GM18505 (cell line): ENCODE measurements around the gene STK40.
A peak's percentile ranks its signal among the peaks of the same experiment; 100 is the strongest.

Experiments used
- ATAC-seq: cut with Tn5 transposase; IDR thresholded peaks from one replicate; pipeline ENCODE4 v1.9.1; 2021; ENCODE audit not compliant: unreplicated experiment
- POLR2A ChIP-seq: IDR thresholded peaks from 4 replicates; pipeline ENCODE4 v1.6.1; 2011; ENCODE audit warnings: borderline replicate concordance; ENCODE audit not compliant: insufficient read depth, insufficient read length; ENCODE audit errors: extremely low read depth

Gene STK40

DNA sequence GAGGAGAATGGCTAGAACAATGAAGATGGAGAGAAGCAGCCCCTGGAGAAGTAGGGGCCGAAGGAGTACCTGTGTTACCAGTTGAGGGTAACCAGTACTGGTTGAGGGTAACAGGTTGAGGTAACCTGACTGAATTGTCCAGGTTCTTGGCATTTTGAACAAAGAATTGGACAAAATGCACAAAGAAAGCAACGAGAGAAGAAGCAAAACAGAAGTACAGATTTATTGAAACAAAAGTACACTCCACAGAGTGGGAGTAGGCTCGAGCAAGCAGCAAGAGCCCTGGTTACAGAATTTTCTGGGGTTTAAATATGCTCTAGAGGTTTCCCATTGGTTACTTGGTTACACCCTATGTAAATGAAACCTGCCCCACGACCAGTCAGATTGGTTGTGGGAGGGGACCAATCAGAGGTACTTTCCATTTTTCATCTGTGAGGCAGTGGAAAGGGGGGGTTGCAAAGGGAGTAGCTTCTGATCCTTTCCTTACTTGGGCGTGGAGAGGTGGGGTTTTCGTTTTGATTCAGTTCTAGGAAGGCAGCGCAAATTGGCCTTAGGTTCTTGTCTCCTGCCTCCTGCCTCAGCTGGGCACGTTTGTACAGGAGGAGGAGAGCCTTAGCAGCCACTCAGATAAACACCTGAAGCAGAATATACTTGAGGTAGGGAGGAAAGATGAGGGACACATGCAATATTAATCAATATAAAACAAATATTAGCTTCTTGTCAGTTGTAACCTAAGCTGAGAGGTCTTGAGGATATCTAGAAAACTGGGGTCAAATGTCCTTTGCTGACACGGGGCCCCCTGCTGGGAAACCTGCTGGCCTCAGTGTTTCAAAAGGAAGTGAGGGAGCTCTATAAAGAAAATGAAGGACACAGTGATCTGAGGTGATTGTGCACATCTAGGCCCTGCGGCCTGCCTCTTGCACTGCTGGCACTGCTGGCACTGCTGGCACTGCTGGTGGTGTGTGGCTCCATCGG, 26.2 kb upstream of the STK40 start:
- TF ChIP-seq POLR2A, result no peak
- ATAC-seq, result no peak

- TF ChIP-seq POLR2A, result no peak
- no peak for ATAC-seq
Measured at GRCh38 chr1:36408479-36408878, 22.8 kb upstream of the STK40 start.

- TF ChIP-seq POLR2A, result no peak
- no peak for ATAC-seq
Measured at GRCh38 chr1:36406440-36406839, 20.7 kb upstream of the STK40 start.

- ATAC-seq, result no peak
- no peak for TF ChIP-seq POLR2A
Measured at GRCh38 chr1:36402504-36402890, 16.8 kb upstream of the STK40 start.

GRCh38 chr1:36401602-36402503, 16.1 kb upstream of the STK40 start:
- TF ChIP-seq POLR2A, result no peak
- no peak for ATAC-seq

DNA sequence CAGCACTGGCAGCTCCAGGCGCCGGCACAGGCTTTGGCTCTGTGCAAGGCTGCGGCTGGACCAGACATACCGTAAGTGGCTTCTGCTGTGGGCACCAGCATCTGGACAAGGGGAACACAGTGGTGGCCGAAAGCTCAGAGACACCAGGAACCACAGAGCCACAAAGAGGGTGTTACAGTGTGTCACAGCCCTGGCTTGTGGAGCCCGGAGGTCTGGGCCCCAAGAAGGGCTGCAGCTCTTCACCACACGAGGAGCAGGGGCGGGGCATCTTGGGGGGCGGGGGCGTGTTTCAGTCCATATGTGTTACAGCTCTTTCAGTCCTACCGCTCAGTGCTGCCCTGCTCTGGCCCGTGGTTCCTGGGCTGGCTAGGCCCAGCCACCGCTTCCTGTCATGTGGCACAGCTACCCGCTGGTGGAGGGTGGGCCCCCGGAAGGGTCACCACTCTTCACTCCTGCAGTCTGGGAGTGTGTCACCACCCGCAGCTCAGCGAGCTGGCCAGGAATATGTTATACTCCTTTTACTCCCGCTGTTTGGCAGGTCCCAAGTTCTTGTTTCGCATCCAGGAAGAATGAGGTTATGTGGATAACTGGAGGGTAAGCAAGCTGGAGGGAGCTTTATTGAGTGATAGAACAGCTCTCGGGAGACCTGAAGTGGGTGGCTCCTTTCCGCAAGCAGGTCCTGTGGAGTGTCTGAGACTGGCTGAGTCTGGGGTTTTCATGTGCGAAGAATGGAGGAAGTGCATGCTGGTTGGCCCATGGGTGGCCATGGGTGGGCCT, 15.3 kb upstream of the STK40 start:
- no peak for TF ChIP-seq POLR2A
- ATAC-seq, result no peak

DNA sequence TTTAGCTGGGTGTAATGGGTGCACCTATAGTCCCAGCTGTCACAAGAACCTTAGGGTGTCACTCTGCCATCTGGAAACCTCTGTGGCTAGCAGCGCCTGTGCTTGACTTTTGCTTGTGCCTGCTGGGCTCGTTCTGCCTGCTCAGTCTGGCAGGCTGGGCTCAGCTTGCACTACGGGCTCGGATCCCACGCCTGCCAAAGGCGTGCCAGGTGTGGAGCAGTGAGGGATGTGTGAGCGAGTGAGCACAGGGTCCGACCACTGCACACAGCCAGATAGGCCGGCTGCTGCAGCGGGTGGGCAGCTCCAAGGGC, 14.7 kb upstream of the STK40 start:
- no peak for ATAC-seq

DNA sequence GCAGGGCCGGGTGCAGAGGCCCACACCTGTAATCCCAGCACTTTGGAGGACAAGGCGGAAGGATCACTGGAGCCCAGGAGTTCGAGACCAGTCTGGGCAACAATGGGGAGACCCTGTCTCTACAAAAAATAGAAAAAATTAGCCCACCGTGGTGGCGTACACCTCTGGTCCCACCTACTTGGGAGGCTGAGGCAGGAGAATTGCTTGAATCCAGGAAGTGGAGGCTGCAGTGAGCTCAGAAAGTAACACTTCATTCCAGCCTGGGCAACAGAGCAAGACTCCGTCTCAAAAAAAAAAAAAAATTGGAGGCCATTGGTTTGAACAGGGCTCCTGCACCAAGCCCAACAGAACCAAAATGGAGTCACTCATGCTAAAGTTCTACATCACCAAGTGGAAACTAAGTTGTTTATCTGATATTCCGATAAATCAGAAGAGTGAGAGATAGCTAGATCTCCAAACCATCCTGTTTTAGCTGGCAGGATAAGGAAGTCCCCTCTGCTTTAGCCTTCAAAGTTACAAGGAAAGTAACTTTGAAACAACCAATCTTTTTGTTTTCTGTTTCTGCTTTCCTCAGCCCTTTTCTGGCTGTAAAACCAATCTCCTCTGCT, 12.8 kb upstream of the STK40 start:
- no peak for ATAC-seq
- TF ChIP-seq POLR2A, result no peak

More for the DNA sequence above, 14.7 kb upstream of the STK40 start:
- TF ChIP-seq POLR2A, result no peak

- TF ChIP-seq POLR2A, result peak; percentile 87
- peak; percentile 74 for ATAC-seq
Measured at GRCh38 chr1:36397378-36398230, 11.9 kb upstream of the STK40 start, which contains the start of gene LSM10. Gene LSM10 (minus strand): TSS chr1:36397908. CDS start chr1:36394129, 3,779 bp downstream.

- TF ChIP-seq POLR2A, result no peak
- ATAC-seq, result no peak
Measured at GRCh38 chr1:36397083-36397377, 11.3 kb upstream of the STK40 start.

DNA sequence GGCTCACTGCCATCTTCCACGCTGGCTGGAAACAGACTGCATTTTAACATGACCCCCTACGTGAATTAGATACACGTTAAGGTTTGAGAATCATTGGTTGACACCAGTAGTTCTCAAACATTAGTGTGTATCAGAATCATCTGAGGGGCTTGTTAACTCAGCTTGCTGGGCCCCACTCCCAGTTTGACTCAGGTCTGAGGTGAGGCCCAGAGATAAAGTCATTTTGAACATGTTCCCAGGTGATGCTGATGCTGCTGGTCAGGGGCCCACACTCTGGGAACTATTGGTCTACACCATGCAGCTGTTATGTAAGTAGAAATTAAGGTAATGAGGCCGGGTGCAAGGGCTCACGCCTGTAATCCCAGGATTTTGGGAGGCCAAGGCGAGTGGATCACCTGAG, 10.6 kb upstream of the STK40 start:
- TF ChIP-seq POLR2A, result no peak
- ATAC-seq, result no peak

- TF ChIP-seq POLR2A, result no peak
- no peak for ATAC-seq
Measured at GRCh38 chr1:36393686-36394085, 8.0 kb upstream of the STK40 start.

GRCh38 chr1:36392836-36393235, 7.1 kb upstream of the STK40 start:
- ATAC-seq, result no peak
- no peak for TF ChIP-seq POLR2A

- no peak for ATAC-seq
- no peak for TF ChIP-seq POLR2A
Measured at GRCh38 chr1:36391271-36391670, 5.5 kb upstream of the STK40 start.
